ENCODE data around the gene SKA2. TPM values are rescaled to one million over a fixed set of nuclear protein-coding genes. Genes with fewer than 3 reads are reported as not detected.

The SKA2 gene
- total and polyA plus RNA-seq, 9 of the 15 experiments (the other 6 are each of a cell fraction or from before 2014, with no cell fraction given), result 58.1 to 183 (median 133) TPM

- no peak overlapping the region for H3K4me2 ChIP-seq (ENCODE audit: insufficient read depth, low read length)
- FAIRE-seq (no peak), ATAC-seq (no peak), DNase-seq (ENCODE audit: extremely low read depth in 1 of 4, low spot score in 3 of 4) (no peak)
- WGBS (ENCODE audit: insufficient coverage, low coverage, missing lambda C conversion rate), result 90% methylated on average over 1 of the region's 1 CpG
- no peak overlapping the region for H3K4me3 ChIP-seq
- no peak overlapping the region for H3K9ac ChIP-seq (ENCODE audit: insufficient read depth in 1 of 2, low read depth in 2 of 2, low read length in 2 of 2)
- H3K9me1 ChIP-seq (ENCODE audit: control insufficient read depth, insufficient read depth, low read length), result no peaks in the 10 kb centered on the region
- H4K20me1 ChIP-seq (replicated peaks; ENCODE audit: control insufficient read depth, insufficient read depth, low read length), result no peaks in the 10 kb centered on the region
- H3K27ac ChIP-seq (ENCODE audit: extremely low read depth, low read depth, low read length), result no peak overlapping the region
- POLR2A ChIA-PET, result no interaction called here
- no peaks in the 10 kb centered on the region for H3K9me3 ChIP-seq (replicated peaks; ENCODE audit: control insufficient read depth, insufficient read depth, low read depth, low read length)
- peaks cover 69% of the 10 kb centered on the region for H3K36me3 ChIP-seq (ENCODE audit: control insufficient read depth, insufficient read depth, low read length)
- no peak overlapping the region for H2AFZ ChIP-seq (ENCODE audit: low read depth, low read length)
- CTCF ChIA-PET (ENCODE audit: low intra/inter-chr PET ratio), result no interaction called here
- no peaks in the 10 kb centered on the region for H3K4me1 ChIP-seq (replicated peaks in 1 of 2; ENCODE audit: control insufficient read depth in 2 of 2, insufficient read depth in 2 of 2, low read length in 2 of 2)
- intact Hi-C loops (cut with micrococcal nuclease), result no loop called here
- H3K27me3 ChIP-seq (ENCODE audit: control insufficient read depth in 2 of 2, insufficient read depth in 2 of 2, low read length in 2 of 2), result no peaks in the 10 kb centered on the region
- no peaks in the 10 kb centered on the region for H3K79me2 ChIP-seq (ENCODE audit: control insufficient read depth, insufficient read depth, low read length)
- no TSS peak for BruUV-seq (replicated peaks)
- TF ChIP-seq KLF13 (tag; IDR thresholded peaks at IDR 0.05; ENCODE audit: borderline replicate concordance, low read depth) (no peak), RNF2 (IDR thresholded peaks at IDR 0.05) (no peak), NFIC (IDR thresholded peaks at IDR 0.05) (no peak), HNRNPUL1 (IDR thresholded peaks at IDR 0.05; ENCODE audit: low read length) (no peak), DDX20 (tag; IDR thresholded peaks at IDR 0.05; ENCODE audit: low read depth) (no peak), ZBTB49 (CRISPR knock-in tag; IDR thresholded peaks at IDR 0.05; ENCODE audit: borderline replicate concordance) (no peak), HMG20A (CRISPR knock-in tag; conservative IDR thresholded peaks at IDR 0.05) (no peak), ZNF280B (CRISPR knock-in tag; IDR thresholded peaks at IDR 0.05) (no peak), CBX1 (IDR thresholded peaks at IDR 0.05; ENCODE audit: low read depth) (no peak), ZNF324 (CRISPR knock-in tag; IDR thresholded peaks at IDR 0.05) (no peak), MECOM (CRISPR knock-in tag; IDR thresholded peaks at IDR 0.05) (no peak), EP300 (IDR thresholded peaks at IDR 0.05; ENCODE audit: low read length) (no peak), HNRNPLL (IDR thresholded peaks at IDR 0.05; ENCODE audit: low read depth, low read length, poor library complexity, severe bottlenecking) (no peak)
- in situ Hi-C loops (cut with MboI), result no loop called here
These were observed 81.0 kb downstream of the SKA2 start for GRCh38 chr17:59073972-59074371.

Measured in K562 (cell line).